HT1080 (cell line): Measurements from ENCODE around the gene ZNF410. TPM values are rescaled to one million over a fixed set of nuclear protein-coding genes. Genes with fewer than 3 reads are reported as not detected.

Experiments used
- DNase-seq: peaks from one replicate; pipeline ENCODE4 v3.0.0-alpha.2; 2015; ENCODE audit warnings: low read depth
- small RNA-seq: library from RNA; depleted of rRNA; stranded (forward); fragments of <200 nt; gene quantifications from one replicate; pipeline ENCODE3, GENCODE V24; 2014
- total RNA-seq: library from RNA; depleted of rRNA; stranded (reverse); fragments of >200 nt; shearing (Covaris generic); gene quantifications from 2 replicates; pipeline ENCODE4 v1.2.3, GENCODE V29; 2014; rRNA removed

The ZNF410 gene
- total RNA-seq, 1 experiment from 2014 or later: 61.2 TPM

GRCh38 chr14:73949752-73950734 is 63.4 kb downstream of the ZNF410 start, which contains the start of the genes COQ6 and FAM161B:
TSS of gene COQ6 (plus strand) at chr14:73950302. CDS start at chr14:73950333, 31 bp downstream.
TSS of gene FAM161B (minus strand) at chr14:73950094. CDS start at chr14:73950026, 68 bp downstream.
- DNase-seq: peak; percentile 98

GRCh38 chr14:73953731-73954130 is 67.1 kb downstream of the ZNF410 start:
- no peak for DNase-seq

- no peak for DNase-seq
Observed at GRCh38 chr14:73955674-73956073, 69.0 kb downstream of the ZNF410 start.

- no peak for DNase-seq
Observed at GRCh38 chr14:73958591-73958990, 71.9 kb downstream of the ZNF410 start.

GRCh38 chr14:73961192-73961591 is 74.5 kb downstream of the ZNF410 start:
- no peak for DNase-seq

DNA sequence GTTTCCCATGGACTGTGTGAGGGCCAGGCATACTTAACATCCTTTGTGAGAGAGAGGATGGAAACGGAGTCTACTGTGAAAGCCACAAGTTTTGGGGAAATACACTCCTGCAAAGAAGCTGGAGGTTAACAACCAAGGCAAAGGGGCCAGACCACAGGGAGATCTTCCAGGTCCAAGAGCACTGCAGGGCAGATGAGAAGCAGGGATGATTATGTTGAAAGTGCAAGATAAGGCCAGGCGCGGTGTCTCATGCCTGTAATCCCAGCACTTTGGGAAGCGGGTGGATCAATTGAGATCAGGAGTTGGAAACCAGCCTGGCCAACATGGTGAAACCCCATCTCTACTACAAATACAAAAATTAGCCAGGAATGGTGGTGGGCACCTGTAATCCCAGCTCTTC is 78.6 kb downstream of the ZNF410 start:
- no peak for DNase-seq

GRCh38 chr14:73968885-73969284 is 82.2 kb downstream of the ZNF410 start:
- DNase-seq: no peak

DNA sequence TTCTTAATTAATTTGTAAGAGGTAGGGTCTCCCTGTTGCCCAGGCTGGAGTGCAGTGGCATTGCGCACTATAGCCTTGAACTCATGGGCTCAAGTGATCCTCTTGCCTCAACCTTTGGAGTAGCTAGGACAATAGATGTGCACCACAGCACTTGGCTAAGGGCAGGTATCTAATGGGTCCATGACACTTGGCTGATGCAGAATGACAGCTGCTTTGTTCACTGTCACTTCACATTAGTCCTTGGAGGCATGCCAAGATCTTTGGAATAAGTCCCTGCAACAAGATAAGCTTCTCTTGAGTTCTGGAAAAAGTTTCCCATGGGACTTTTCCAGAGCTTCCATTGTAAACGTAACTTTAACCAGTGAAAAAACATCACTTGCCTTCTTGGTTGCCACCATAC is 86.8 kb downstream of the ZNF410 start:
- no peak for DNase-seq

DNA sequence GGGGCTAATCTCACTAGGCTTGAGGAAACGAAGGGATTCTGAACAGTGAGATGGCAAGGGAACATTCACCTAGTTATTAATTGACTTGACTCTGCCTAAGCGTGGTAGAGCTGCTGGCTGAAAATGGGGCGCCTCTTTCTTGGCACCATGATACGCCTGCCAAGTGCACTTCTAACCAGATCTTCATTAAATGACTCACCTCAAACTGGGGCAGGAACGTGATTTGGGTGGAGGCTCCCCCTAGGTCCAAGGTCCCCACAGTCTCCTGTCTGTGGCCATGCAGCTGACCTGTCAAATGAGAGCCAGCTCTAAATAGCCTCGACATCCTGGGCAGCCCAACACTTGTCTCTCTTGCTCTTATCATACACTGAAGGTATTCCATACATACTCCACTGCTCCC is 89.5 kb downstream of the ZNF410 start:
- DNase-seq: no peak

GRCh38 chr14:73977896-73978295 is 91.2 kb downstream of the ZNF410 start:
- DNase-seq: no peak

Small RNA genes within 50 kb of the gene (small RNA-seq; reads per million reads assigned to genes)
- gene AC005520.4 (not detected), gene RF00019 (not detected)

Other genes with a start within 250 kb of the ZNF410 start
- gene DNAL1, start 241.9 kb upstream of the ZNF410 start, total RNA-seq: 4.6 and 4.8 TPM in 2 replicates
- gene PNMA1, start 172.5 kb upstream of the ZNF410 start, total RNA-seq: 10.2 and 12.1 TPM in 2 replicates
- 1.6 and 4.3 TPM in 2 replicates for gene PTGR2, start 35.0 kb upstream of the ZNF410 start, total RNA-seq
- gene FAM161B, start 63.2 kb downstream of the ZNF410 start, total RNA-seq: 1.8 and 2.0 TPM in 2 replicates
- gene COQ6, start 63.4 kb downstream of the ZNF410 start, total RNA-seq: 17.4 and 29.0 TPM in 2 replicates
- gene ENTPD5, start 132.4 kb downstream of the ZNF410 start, total RNA-seq: 4.2 and 7.2 TPM in 2 replicates
- gene BBOF1, start 132.5 kb downstream of the ZNF410 start, total RNA-seq: 0.16 and 0.73 TPM in 2 replicates
- gene ALDH6A1, start 197.6 kb downstream of the ZNF410 start, total RNA-seq: 1.4 TPM in 2 replicates
- gene LIN52, start 198.1 kb downstream of the ZNF410 start, total RNA-seq: 6.6 and 8.7 TPM in 2 replicates